GM19099 (cell line): ENCODE measurements around the gene NKX1-1.

ENCODE experiments used
- POLR2A ChIP-seq: IDR thresholded peaks from 3 replicates; pipeline ENCODE4 v1.6.1; 2011; ENCODE audit warnings: low read depth; ENCODE audit not compliant: insufficient read length; ENCODE audit errors: extremely low read depth

NKX1-1 gene

DNA sequence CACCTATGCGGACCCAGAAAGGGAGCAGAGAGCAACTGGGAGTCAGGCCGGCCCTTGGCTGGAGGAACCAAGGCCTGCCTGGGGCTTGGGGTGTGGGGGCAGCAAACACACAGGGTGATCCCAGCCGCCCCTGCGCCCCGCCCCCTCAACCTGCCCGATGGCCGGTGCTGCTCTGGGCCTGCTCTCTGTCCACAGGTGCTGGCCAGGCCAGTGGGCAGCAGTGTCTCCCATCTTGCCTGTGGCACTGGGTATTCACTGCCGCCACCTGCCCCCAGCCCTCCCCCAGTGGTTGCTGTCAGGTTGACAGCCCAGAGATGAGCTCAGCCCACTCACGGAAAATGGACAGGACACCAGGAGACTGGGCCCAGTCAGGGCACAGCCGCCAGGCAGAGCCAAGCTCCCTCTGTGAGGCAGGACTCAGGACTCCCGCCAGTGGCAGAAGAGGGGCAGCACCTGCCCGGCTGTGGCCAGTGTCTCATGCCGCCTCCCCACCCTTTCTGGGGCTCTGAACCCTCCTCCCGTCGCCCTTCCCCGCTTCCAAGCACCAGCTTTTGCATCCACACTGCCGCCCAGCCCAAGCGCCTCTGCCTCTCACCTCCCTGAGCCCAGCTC lies 4.7 kb downstream of the NKX1-1 start:
- no peak for TF ChIP-seq POLR2A

- TF ChIP-seq POLR2A, result no peak
Observed at GRCh38 chr4:1400831-1401408, 5.3 kb downstream of the NKX1-1 start.

DNA sequence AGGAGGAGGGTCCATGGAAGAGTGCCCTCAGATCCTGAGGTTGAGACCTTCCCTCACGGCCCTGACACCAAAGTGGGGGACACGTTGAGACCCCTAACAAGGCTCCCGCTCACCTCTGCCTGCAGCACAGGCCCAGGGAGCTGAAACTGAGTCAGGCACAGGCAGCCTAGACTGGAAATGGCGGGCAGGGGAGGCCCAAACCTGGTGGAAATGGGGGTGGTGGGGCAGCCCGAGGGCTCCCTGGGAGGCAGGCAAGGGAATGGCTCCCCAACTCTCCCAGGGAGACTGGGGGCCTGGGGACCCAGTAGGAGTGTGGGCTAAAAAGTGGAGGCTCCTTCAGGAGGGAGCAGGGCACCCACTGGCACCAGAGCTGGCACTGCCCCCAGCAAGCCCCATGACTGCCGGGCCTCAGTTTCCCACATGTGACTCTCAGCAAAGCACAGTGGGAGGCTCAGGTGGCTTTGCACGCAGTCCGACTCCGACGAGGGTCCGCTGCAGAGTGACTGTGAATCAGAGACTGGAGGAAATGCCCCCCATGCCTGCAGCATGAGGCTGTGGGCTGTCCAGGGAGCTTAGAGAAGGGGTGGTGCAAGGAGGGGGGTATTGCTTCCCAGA lies 5.9 kb downstream of the NKX1-1 start:
- TF ChIP-seq POLR2A, result no peak

- no peak for TF ChIP-seq POLR2A
Observed at GRCh38 chr4:1399508-1400190, 6.6 kb downstream of the NKX1-1 start.

DNA sequence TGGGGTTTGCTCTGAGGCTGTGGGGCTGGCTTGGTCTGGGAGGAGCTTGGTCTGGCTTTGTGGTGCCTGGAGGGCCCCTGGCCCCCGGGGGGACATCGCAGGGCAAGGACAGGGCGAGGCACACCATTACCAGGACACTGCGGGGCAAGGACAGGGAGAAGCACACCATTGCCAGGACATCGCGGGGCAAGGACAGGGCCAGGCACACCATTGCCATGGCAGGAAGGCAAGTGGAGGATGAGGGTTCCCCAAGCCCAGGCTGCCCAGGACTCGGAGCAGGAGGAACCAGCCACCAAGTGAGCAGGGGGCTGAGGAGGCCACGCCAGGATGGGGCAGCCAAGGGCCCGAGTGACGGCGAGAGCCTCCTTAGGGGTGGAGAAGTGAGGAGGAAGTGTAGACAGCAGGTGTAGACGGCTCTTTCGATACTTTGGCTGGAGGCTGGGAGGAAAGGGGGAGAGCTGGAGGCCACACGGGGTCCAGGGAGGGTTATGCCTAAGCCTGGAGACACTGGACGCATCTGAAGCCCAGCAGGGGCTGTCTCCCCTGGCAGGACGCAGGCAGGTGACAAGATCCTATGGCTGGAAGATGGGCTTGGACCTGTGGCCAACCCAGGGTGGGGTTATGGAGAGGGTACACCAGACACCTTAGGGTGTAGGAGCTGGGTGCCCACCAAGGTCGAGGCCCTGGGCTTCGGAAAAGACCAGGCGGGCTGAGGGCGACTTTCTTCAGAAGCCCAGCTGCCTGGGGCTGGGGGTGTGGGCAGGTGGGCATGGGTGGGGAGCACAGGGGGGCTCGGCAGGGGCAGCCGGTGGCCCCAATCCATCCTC lies 7.3 kb downstream of the NKX1-1 start:
- no peak for TF ChIP-seq POLR2A

- no peak for TF ChIP-seq POLR2A
Observed at GRCh38 chr4:1396806-1397455, 9.3 kb downstream of the NKX1-1 start.

GRCh38 chr4:1395941-1396805 lies 10.1 kb downstream of the NKX1-1 start:
- no peak for TF ChIP-seq POLR2A

- no peak for TF ChIP-seq POLR2A
Observed at GRCh38 chr4:1393866-1394265, 12.4 kb downstream of the NKX1-1 start.

DNA sequence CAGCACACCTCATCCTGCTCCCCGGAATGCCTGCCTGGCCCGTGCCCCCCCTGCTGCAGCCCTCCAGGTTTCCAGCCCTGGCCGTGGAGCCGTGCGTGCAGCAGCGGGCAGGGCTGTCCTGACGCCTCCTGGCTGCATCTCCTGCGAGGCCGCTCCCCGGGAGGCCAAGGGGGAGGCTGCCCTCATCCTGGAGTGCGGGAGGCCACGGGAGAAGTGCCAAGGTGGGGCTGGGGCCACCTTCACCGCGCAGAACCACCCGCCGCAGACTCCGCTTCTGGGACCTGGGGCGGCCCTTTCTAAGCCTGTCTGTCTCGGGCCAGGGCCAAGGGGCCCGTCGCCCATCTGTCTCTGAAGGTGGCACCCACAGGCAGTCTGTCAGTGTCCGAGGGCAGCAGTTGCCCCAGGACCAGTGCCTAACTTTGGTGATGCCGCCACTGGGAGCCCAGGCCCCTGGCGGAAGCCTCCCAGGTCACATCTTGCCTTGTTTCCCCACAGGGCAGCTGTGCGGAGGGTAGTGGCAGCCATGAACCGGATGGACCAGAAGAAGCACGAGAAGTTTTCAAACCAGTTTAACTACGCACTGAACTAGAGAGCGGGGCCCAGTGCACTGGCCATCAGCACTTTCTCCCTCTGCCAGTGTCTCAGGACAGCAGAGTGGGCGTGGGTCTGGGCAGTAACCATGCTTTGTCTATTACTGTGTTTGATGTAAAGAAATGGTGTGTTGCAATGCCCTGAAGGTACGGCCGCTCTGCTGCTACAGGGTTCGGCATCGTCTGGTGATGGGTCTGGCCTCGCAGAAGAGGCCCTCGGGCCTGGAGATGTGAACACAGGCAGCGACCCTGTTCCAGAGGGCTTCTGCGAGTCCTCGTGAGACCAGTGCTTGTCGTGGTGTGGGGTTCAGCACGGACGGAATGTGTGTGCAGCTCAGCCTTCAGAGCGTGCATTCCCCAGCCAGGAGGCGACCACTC lies 20.6 kb downstream of the NKX1-1 start:
- no peak for TF ChIP-seq POLR2A

- TF ChIP-seq POLR2A, result no peak
Observed at GRCh38 chr4:1384675-1385372, 21.4 kb downstream of the NKX1-1 start.

DNA sequence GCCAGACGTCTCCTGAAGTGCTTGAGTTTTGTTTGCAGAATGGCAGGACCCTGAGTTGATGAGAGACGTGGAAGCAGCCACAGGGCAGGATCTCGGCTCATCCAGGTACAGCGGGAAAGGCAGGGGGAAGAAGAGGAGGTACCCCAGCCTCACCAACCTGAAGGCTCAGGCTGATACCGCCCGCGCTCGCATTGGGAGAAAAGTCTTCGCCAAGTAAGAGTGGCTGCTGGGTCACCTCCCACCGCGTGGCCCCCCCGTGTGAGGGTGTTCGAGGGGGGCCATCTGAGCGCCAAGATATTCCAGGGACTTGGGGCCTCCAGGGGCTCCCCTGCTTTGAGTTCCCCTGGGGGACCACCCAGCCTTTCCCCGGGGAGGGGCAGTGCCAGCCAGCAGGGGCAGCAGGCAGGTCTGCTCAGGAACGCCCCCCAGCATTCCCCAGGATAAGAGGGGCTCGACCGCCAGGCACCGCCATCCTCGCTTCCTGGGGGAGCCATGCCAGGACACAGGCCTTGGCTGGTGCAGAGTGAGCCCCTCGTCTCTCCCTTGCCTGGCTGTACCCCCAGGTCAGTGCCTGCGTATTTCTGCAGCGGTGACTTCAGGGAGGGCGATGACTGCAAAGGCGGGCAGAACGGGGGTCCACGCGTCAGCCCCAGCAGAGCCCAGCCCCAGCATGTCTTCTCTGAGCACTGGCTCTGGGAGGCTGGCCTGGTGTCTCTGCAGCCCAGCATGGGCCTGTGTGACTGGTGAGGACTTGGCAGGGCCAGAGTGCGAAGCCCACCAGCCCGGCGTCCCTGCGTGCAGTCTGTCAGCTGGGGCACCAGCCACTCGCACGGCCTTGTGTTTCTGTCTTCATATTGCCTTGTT lies 22.3 kb downstream of the NKX1-1 start:
- no peak for TF ChIP-seq POLR2A
